IPS DF 4.7 (cell line): ENCODE measurements around the gene PKM.

Experiments
- DNase-seq: peaks from one replicate; pipeline ENCODE4 v3.0.0-alpha.2; 2013; ENCODE audit warnings: low spot score; ENCODE audit errors: extremely low read depth

Gene PKM

DNA sequence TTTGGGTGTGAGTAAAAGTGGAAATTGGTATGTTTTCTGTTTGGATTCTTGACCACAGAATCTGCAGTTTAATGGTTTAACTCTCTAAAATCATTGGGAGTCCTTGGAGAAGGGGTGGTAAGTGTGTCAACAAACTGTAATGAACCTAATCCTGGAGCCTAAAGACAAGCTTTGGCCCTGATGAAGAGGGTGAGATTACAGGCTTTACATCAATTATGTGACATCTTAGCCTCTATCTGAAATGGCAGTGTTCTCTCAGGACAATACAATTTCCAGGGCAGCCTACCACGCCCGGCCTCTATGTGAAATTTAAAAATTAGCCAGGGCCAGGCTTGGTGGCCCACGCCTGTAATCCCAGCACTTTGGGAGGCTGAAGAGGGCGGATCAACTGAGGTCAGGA lies 4.3 kb upstream of the PKM start:
- no peak for DNase-seq

DNA sequence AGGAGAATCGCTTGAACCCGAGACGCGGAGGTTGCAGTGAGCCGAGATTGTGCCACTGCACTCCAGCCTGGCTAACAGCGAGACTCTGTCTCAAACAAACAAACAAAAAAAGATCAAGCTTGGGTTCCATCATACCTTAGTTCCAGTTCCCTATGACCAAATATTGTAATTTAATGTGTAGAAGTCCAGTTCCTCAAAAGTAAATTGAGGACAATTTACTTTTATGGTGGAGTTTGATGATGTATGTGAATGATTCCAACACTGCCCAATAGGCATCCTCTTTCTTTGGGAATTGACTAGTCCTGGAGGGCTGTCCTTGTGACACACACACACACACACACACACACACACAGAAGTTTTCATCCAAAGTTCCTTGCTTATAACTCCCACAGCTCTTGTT lies 2.8 kb upstream of the PKM start:
- no peak for DNase-seq

DNA sequence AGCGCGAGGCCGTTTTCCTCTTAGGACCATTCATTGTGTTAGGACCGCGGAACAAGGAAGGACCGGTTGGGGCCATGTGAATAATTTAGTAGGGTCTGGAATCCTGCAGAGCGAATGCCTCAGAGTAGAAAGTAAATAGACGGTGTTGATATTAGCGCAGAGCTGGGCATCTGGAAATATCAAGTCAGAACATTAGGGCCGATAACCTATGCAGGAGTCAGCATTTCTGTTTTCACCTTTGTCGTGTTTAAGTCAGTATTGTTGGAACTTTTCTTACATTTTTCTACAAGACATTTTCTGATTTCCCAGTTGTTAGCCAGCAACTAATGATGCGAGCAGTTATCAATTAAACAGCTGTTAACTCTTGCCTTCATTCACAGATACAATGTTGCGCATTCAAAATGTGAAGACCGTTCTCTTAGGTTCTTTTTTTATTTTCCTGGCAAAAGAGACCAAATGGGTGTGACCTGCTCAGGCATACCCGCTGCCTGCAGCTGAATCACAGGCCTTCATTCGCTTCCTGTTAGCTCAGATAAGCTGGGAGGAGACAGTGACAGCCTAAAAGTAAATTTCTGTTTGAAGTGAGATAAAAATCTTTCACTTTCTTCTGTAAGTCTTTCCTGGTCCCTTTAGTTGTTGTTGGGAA lies 966 bp upstream of the PKM start:
- DNase-seq = no peak

DNA sequence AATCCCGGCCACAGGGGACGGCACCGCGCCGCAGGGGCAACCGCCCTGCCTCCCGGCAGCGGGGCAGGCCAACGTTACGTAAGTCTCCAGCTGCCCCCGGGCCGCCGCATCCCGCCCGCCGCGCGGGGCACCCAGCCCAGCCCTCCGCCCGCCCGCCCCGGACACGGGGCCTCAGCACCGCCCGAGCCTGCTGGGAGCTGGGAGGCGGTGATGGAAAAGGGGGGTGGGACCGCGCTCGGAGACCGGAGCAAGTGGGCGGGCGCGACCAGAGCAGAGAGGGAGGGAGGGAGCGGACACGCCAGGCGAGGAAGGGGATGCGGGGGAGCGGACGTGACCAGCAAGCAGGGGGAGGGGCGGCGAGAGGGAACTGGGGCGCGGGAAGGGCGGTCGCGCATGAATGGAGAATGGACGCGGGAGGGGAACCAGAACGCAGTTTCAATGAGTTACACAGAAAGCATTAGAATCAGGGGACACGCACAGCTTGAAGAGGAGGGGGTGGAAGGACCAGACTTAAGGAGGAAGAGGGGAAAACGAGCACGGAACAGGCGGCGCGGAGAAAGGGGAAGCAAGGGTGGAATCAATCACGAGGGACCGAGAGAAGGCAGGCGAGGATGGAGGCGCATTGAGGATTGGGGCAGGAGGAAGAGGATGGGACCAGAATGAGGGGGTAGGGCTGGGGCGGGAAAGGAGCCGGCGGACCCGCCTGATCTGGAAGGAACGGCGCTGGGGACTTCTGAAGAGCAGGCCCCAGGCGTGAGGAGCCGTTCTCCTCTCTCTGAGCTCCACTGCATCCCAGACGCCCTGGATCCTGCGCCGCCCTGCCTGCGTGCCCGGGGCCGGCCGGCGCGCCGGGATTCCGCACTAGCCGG lies 559 bp downstream of the PKM start:
- no peak for DNase-seq

DNA sequence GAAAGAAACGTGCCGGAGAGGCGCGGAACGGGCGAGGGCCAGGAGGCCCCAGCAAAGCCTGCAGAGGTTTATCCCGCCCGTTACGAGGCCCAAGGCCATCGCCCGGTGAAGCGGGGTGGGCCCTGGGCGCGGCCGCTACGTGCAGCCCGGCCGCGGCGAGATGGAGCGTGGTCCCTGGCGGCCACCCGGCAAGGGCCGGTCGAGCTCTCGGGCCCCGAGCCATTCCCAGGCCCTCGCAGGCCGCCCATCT lies 1.1 kb downstream of the PKM start:
- no peak for DNase-seq

DNA sequence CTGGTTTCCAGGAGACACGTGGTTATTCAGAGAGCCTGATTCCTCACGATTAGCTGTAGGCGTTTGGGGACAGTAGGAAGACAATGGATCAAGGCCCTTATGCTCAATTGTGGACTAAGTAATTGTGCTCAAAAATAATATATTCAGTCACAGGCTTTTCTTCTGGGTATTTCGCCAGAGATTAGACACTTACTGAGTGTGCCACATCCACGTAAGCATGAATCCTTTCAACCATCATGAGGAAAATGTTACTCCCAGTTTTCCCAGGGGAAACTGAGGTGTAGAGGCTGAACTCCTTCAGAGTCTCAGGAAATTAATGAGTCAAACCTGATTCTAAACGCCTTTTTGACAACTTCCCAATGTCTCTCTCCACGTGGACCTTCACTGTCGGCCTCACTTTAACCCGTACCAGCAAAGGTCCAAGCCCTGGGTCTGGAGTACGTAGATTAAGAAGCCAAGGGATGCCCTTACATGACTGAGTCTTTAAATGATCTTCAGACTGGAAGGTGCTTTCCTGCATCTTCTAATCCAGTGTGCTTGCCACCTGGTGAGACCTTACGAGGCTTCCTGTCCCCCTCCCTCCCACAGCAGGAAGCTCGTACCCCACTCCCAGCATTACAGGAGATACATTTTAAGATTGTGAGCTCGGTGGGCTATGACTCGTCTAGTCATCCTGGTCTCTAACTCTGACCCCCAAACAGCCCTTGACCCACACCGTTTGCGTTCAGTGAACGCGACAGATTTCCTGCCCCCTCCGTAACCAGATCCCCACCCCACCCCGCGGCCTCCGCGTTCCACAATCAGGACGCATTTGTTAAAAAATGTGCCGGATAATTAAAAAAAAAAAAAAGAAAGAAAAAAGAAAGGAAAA lies 1.7 kb downstream of the PKM start:
- no peak for DNase-seq

DNA sequence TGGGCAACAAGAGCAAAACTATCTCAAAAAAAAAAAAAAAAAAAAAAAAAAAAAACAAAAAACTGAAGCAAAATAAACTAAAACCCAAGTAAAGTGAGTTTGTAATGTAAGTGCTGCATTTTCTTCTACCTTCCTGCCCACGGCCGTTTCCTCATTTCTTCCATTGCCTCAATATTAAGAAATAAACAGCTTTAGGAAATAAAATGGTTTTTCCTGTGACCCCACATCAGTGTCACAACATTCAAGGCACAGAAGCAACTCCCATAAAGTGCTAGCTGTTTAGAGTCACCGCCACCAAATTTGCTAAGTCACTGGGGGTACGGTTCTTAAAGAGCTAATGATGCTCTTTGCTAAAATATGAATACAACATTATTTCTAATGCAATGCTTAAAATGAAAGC lies 3.3 kb downstream of the PKM start:
- no peak for DNase-seq

DNA sequence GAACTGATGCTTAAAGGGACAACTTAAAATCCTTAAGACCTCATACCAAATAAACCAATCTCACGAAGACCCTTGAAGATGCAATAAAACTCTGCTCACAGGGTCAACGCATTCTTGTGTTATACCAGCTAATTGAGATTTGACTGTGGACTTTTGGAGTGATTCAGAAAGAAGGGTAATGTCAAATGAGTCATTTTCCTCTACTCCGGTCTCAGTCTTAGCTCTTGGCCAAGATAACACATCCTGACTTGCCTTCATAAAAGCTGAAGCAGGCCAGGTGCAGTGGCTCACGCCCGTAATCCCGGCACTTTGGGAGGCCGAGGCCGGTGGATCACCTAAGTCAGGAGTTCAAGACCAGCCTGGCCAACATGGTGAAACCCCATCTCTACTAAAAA lies 3.8 kb downstream of the PKM start:
- DNase-seq = no peak

DNA sequence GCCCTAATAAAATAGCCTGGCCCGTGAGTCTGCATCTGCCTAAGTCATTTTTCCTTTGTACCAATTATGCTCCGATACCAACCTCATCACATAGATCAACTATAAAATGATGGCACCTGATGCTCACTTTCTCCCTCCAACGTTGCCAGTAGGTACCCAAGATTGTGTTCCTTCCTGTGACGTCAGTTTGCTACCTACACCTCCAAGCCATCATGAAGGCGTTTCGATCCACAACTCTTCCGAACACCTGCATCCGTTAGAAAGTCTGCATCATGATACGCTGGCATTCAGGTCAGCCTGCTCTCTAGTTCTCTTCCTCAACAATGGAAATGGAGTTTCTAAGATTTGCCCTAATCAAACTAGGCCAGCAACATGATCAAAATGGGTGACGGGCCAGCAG lies 7.7 kb downstream of the PKM start:
- no peak for DNase-seq

DNA sequence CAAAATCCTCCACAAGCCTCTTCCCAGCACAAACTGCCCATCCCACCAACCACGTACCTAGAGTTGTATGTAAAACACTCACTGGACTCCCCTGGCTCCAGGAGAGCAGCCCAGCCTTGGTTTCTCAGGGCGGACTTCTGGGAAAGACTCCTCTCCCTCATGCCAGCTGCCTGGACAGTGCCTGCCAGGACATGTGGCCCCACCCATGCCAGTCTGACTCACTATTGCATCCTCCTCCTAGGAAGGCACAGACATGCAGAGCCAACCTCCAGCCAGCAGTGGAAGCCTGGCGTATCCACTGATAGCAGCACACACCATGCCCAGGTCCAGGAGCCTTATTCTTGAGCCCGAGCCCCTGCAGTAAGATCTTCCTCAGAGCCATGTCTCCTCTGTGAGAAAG lies 8.6 kb downstream of the PKM start:
- DNase-seq = no peak

DNA sequence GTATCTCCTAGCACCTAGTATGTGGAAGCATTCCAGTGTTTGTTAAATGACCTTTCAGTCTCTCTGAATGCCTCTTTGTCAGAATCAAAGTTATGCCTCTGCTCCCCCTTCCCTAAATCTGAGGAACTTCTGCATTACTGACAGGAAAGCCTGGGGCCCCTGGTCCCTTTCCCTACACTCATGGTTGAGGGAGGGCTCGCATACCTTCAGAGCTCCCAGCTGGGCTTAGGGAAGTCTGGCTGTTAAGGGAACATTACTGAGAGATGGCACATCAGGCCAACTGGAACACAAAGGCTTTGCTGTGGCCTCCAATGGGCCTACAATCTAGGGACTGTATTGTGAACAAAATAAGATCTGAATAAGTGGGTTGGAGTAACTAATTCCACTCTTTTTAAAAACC lies 10.3 kb downstream of the PKM start:
- DNase-seq = no peak

DNA sequence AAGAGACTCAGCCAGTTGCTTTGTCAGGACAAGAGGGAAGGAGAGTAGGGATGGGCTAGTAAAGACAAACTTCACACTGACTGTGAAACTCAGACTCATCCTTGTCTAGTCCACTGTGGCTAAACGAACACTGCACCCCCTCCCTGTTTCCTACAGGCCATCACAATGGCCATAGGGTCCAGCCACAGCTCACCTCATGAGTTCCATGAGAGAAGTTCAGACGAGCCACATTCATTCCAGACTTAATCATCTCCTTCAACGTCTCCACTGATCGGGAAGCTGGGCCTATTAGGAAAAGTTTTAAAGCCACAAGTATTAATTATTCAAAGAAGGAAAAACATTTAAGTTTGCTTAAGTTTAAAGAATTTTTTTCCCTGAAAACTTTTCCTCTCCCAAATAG lies 13.8 kb downstream of the PKM start:
- no peak for DNase-seq

DNA sequence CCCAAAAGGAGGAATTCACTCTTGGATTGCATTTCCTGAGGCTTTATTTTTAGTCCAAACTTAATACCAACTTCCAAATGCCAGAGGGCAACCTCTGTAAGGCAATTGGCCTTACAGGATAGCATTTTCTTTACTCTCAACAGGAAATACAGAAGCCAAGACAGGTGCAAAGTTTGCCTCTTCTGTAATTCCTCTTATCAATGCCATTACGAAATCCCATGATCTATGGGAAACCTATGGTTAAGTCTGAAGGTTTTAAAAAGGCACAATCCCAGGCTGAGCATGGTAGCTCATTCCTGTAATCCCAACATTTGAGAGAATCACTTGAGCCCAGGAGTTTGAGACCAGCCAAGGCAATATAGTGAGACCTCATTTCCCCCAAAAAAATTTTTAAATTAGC lies 14.9 kb downstream of the PKM start:
- no peak for DNase-seq

DNA sequence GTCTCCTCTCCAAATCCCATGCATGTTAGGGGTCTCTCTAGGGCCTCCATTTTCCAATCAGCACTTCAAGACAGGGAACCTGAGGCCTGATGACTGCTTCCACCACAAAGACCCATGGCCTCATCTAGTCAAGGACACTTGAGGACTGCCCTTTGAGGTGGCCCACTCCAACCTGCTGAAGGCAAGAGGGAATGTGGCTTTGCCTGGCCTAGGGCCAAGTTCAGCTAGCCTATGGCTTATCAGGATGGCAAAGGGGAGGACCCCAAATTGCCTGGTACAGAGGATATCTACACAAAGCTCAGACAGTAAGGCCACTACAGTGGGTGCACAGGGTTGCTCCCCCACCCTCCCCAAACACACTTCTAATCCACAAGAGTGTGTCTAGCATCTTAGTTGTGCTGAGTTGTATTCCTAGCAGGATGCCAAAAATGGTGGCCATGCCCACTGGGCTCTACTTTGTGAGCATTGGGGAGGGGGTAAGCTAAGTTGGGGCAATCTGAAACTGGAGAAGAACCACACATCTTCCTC lies 23.4 kb downstream of the PKM start:
- DNase-seq = no peak

DNA sequence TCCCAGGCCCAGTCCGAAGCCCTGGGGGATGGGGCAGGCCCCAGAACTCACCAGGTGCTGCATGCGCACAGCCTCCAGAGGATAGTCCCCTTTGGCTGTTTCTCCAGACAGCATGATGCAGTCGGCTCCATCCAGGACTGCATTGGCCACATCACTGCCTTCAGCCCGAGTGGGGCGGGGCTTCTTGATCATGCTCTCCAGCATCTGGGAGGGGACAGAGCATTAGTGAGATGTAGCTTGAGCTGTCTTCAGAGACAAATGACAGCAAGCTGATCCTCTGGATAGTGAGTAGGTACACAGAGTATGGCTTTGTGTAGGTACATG lies 24.4 kb downstream of the PKM start:
- DNase-seq = no peak

DNA sequence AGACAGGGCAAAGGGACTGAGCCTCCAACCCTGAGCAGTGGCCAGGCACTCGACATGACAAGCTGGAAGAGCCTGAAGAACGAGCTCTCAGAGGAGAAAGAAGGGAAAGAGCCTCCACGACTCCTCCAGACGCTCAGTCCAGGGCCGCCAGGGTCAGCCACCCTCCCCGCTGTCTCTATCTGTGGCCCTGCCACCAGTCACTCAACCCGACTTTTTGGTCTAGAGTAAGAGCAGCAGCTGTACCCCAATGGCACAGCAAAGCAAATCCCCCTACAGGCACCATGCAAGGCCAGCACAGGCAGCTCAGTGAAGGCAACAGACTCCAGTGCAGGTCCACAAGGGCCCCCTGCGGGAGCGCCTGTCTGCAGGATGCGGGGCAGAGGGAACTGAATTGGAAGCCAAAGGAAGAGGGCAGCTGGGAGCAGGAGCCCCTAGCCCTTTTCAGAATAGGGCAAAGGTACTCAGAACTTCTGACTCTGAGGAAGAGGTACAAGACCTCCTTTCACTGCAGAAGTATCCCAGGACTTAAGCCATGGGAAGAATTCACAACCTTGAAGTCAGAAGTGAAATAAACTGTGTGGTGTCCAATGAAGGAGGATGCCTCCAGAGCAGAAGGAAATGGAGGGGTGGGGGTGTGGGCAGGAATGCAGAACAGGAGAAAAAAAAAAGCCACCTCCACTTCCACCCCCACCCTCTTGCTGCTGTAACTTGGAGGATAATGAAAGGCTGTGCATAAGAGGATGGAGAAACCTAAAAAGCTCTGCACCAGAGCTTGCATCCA lies 24.9 kb downstream of the PKM start:
- no peak for DNase-seq

DNA sequence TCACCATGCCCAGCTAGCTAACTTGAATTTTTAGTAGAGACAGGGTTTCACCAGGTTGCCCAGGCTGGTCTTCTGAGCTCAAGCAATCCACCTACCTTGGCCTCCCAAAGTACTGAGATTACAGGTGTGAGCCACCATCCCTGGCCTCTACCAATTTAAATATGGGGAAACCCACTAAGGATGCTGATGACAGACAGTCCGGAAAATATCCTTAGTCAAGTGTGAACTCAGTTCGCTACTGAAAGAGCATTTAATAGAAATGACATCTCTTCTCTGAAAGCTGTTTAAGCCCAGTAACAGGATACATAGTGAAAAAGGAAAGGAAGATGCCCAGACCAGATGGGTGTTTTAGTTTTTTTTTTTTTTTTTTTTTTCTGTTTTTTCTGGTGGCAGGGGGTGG lies 25.7 kb downstream of the PKM start:
- no peak for DNase-seq

DNA sequence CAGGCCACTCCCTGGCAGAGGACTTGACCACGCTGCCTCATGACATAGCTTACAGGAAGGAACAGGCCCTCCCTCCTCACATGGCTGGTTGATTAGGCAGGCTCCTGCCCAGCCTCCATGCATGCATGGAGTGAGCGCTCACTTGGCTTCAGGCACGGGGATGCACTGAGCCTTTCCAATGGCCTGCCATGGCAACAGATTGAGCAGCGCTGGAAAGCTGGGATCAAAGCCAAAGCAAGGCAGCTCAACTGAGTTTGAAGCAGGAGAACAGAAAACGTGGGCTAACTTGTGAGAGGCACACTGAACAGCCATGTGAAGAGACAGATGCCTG lies 27.5 kb downstream of the PKM start:
- DNase-seq = no peak

DNA sequence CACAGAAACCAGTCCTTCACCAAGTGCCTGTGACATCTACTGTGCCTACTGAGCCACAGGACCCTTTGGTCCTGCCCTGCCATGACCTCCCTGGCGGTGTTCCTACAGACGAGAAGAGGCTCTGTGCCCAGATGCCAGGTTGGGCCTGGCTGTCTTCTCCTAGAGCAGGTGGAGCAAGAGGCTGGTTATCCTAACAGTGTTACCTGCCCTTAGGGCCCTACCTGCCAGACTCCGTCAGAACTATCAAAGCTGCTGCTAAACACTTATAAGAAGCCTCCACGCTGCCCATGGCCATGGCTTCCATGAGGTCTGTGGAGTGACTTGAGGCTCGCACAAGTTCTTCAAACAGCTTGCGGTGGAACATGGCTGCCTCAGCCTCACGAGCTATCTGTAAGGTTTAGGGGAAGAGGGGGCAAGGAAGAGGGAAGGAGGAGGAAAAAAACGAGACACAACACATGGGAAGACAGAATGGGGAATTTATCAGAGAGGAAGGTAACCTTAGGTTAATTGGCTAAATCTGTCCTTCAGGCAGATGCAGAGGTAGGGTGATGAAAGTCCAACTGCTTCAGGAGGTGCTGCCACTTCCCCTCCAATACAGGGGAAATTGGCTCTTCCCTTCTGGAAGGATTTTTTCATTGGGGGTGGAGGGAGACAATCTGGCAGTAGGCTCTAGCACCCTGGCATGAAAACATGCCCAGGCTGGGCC lies 28.0 kb downstream of the PKM start:
- no peak for DNase-seq

DNA sequence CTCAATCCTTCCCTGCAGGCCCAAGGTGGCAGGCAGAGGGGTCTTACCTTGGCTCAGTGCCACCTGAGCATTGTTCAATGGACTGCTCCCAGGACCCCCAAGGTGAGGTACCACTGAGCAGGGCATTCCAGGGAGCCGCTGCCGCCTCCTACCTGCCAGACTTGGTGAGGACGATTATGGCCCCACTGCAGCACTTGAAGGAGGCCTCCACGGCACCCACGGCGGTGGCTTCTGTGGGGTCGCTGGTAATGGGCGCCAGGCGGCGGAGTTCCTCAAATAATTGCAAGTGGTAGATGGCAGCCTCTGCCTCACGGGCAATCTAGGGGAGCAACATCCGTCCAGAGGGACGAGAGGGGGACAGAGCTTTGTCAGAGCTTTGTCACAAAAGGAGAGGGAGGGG lies 28.7 kb downstream of the PKM start:
- DNase-seq = no peak

DNA sequence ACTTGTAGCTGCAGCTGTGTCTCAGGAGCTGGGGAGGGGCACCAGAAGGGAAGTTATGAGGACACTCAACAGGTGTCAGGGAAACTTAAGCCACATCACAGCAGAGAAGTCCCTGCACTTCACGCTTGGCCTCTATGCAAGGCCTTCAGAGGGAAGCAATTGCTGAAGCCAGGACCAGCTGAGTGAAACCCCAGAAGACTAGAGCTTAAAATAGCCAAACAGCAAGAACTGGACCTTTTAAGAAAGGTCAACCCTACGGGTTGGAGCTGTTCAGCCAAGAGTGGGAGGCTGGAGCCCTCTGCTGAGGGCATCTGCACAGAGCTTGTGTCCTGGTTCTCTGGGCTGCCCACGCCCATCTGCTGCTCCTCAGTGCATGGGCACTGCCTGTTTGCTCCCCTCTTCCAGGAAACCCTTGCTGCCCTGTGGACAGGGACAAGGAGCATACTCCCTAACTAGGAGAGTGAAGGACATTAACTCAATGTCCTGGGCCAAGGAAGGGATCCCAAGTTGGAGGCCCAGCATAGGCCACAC lies 29.5 kb downstream of the PKM start:
- no peak for DNase-seq
